GM12873 (cell line): Measurements from ENCODE around the gene PPP1R1A.

Experiments used
- CTCF ChIP-seq: IDR thresholded peaks from 2 replicates; pipeline ENCODE4 v1.5.1; 2012; ENCODE audit warnings: low read depth, mild to moderate bottlenecking, moderate library complexity, low read length, control low read depth; ENCODE audit not compliant: insufficient read depth; ENCODE audit errors: missing control alignments

Gene PPP1R1A

GRCh38 chr12:54602661-54603060, 14.2 kb upstream of the PPP1R1A start:
- no peak for TF ChIP-seq CTCF

- peak; percentile 15 for TF ChIP-seq CTCF
Measured at GRCh38 chr12:54601841-54602240, 13.4 kb upstream of the PPP1R1A start.

- no peak for TF ChIP-seq CTCF
Measured at GRCh38 chr12:54598970-54599369, 10.5 kb upstream of the PPP1R1A start.

- peak; percentile 90 for TF ChIP-seq CTCF
Measured at GRCh38 chr12:54596526-54596946, 8.1 kb upstream of the PPP1R1A start.

GRCh38 chr12:54595471-54595870, 7.0 kb upstream of the PPP1R1A start:
- no peak for TF ChIP-seq CTCF

- TF ChIP-seq CTCF, result no peak
Measured at GRCh38 chr12:54593725-54594124, 5.3 kb upstream of the PPP1R1A start.

- no peak for TF ChIP-seq CTCF
Measured at GRCh38 chr12:54593135-54593534, 4.7 kb upstream of the PPP1R1A start.

- no peak for TF ChIP-seq CTCF
Measured at GRCh38 chr12:54592316-54592715, 3.9 kb upstream of the PPP1R1A start.
